Smooth muscle cell (in vitro differentiated cells): ENCODE results near the gene PIK3R6. TPM values are rescaled to one million over a fixed set of nuclear protein-coding genes. Genes with fewer than 3 reads are reported as not detected.

Experiments
- DNase-seq: peaks from one replicate; lab custom pipeline; 2025; ENCODE audit not compliant: unreplicated experiment; lab: John Stamatoyannopoulos, UW
- H2AFZ ChIP-seq: fragments of 200-600 bp; sonication (generic); 2 replicates; pipeline ENCODE4 v1.6.0; 2016; ENCODE audit warnings: antibody characterized with exemption, low read depth, mild to moderate bottlenecking
- H3F3A ChIP-seq: fragments of 200-600 bp; sonication (generic); 2 replicates; pipeline ENCODE4 v1.6.0; 2017; ENCODE audit warnings: antibody characterized with exemption, low read depth
- H3K27ac ChIP-seq: fragments of 200-600 bp; sonication (generic); 2 replicates; pipeline ENCODE4 v1.5.1; 2016; ENCODE audit warnings: low read depth, mild to moderate bottlenecking
- H3K27me3 ChIP-seq: fragments of 200-600 bp; sonication (generic); 2 replicates; pipeline ENCODE4 v1.6.1; 2016; ENCODE audit warnings: low read depth, mild to moderate bottlenecking
- H3K36me3 ChIP-seq: fragments of 200-600 bp; sonication (generic); 2 replicates; pipeline ENCODE4 v1.5.1; 2016; ENCODE audit warnings: low read depth
- H3K4me1 ChIP-seq: fragments of 200-600 bp; sonication (generic); 2 replicates; pipeline ENCODE4 v1.5.1; 2016; ENCODE audit warnings: low read depth
- H3K4me2 ChIP-seq: fragments of 200-600 bp; sonication (generic); 2 replicates; pipeline ENCODE4 v1.6.0; 2016; ENCODE audit warnings: mild to moderate bottlenecking
- H3K4me3 ChIP-seq: fragments of 200-600 bp; sonication (generic); 2 replicates; pipeline ENCODE4 v1.5.1; 2016; ENCODE audit warnings: mild to moderate bottlenecking
- H3K79me2 ChIP-seq: fragments of 200-600 bp; sonication (generic); 2 replicates; pipeline ENCODE4 v1.6.0; 2016; ENCODE audit warnings: low read depth, mild to moderate bottlenecking
- H3K9ac ChIP-seq: fragments of 200-600 bp; sonication (generic); 2 replicates; pipeline ENCODE4 v1.6.0; 2016; ENCODE audit warnings: low read depth
- H3K9me3 ChIP-seq: fragments of 200-600 bp; sonication (generic); replicated peaks from 2 replicates; pipeline ENCODE4 v1.5.1; 2016; ENCODE audit warnings: low read depth
- H4K20me1 ChIP-seq: fragments of 200-600 bp; sonication (generic); 2 replicates; pipeline ENCODE4 v1.6.0; 2016; ENCODE audit warnings: low read depth
- CTCF ChIP-seq: fragments of 200-600 bp; sonication (generic); IDR thresholded peaks from 2 replicates; pipeline ENCODE4 v1.5.1; 2017; ENCODE audit warnings: borderline replicate concordance, mild to moderate bottlenecking, antibody characterized with exemption; ENCODE audit not compliant: insufficient read depth, poor library complexity, severe bottlenecking
- WGBS: methylation state at CpG from one replicate; pipeline ENCODE4 v1.1.7; 2016; ENCODE audit warnings: low lambda C conversion rate; 5-methylcytosine and 5-hydroxymethylcytosine counted together
- polyA plus RNA-seq: library from polyadenylated mRNA; unstranded; fragments of >200 nt; fragmentation: Nextera tagmentation; extraction: Ambion mirVana; gene quantifications from 2 replicates; pipeline ENCODE4 v1.2.1, GENCODE V29; 2016
- total RNA-seq: library from RNA; depleted of rRNA; stranded (reverse); fragments of >200 nt; gene quantifications from 2 replicates; pipeline ENCODE4 v1.2.3, GENCODE V29; 2014

The PIK3R6 gene
- total and polyA plus RNA-seq, 2 experiments from 2014 or later: not detected

- Histone ChIP-seq H3K4me3 (no peak overlapping the region), H3K27me3 (no peaks in the 10 kb centered on the region), H3K79me2 (no peaks in the 10 kb centered on the region), H3K9ac (no peak overlapping the region), H3K27ac (no peak overlapping the region), H3F3A (peaks cover 7% of the 10 kb centered on the region), H2AFZ (no peak overlapping the region), H4K20me1 (no peaks in the 10 kb centered on the region), H3K4me2 (no peak overlapping the region), H3K36me3 (no peaks in the 10 kb centered on the region), H3K4me1 (no peaks in the 10 kb centered on the region), H3K9me3 (no peaks in the 10 kb centered on the region)
- TF ChIP-seq CTCF: no peak
- 91% methylated on average over 2 of the region's 2 CpGs for WGBS
- DNase-seq: no peak
These were observed 19.6 kb downstream of the PIK3R6 start for GRCh38 chr17:8847891-8848290.

GRCh38 chr17:8846768-8847211 lies 20.7 kb downstream of the PIK3R6 start:
- H3K27me3 ChIP-seq: no peaks in the 10 kb centered on the region
- no peak overlapping the region for H3K4me3 ChIP-seq
- peak overlapping the region; percentile 83 for H2AFZ ChIP-seq
- H3K36me3 ChIP-seq: no peaks in the 10 kb centered on the region
- H3F3A ChIP-seq: peaks cover 7% of the 10 kb centered on the region
- H4K20me1 ChIP-seq: no peaks in the 10 kb centered on the region
- no peaks in the 10 kb centered on the region for H3K4me1 ChIP-seq
- H3K79me2 ChIP-seq: no peaks in the 10 kb centered on the region
- no peak for DNase-seq
- no peak overlapping the region for H3K9ac ChIP-seq
- H3K9me3 ChIP-seq: no peaks in the 10 kb centered on the region
- H3K4me2 ChIP-seq: no peak overlapping the region
- no peak overlapping the region for H3K27ac ChIP-seq
- no peak for TF ChIP-seq CTCF

GRCh38 chr17:8844229-8845218 lies 22.9 kb downstream of the PIK3R6 start:
- no peak overlapping the region for H3K4me3 ChIP-seq
- H4K20me1 ChIP-seq: no peaks in the 10 kb centered on the region
- H3K4me1 ChIP-seq: no peaks in the 10 kb centered on the region
- no peaks in the 10 kb centered on the region for H3K79me2 ChIP-seq
- no peak overlapping the region for H3K4me2 ChIP-seq
- H3K27me3 ChIP-seq: no peaks in the 10 kb centered on the region
- 90% methylated on average over 9 of the region's 9 CpGs for WGBS
- no peak for DNase-seq
- no peak overlapping the region for H3K27ac ChIP-seq
- peaks cover 7% of the 10 kb centered on the region for H3F3A ChIP-seq
- no peaks in the 10 kb centered on the region for H3K9me3 ChIP-seq
- H3K9ac ChIP-seq: no peak overlapping the region
- H3K36me3 ChIP-seq: no peaks in the 10 kb centered on the region
- no peak overlapping the region for H2AFZ ChIP-seq
- no peak for TF ChIP-seq CTCF
